HG03442 (cell line): ENCODE results near the gene AHRR.
"Not testable (repeated sequence)": the region's sequence is repeated elsewhere in the genome, so short reads cannot be mapped to it uniquely, and the experiment has no call there.

Experiments
- ATAC-seq: cut with Tn5 transposase; IDR thresholded peaks from one replicate; pipeline ENCODE4 v1.9.1; 2021; ENCODE audit warnings: mild to moderate bottlenecking, moderate library complexity; ENCODE audit not compliant: unreplicated experiment

Gene AHRR

DNA sequence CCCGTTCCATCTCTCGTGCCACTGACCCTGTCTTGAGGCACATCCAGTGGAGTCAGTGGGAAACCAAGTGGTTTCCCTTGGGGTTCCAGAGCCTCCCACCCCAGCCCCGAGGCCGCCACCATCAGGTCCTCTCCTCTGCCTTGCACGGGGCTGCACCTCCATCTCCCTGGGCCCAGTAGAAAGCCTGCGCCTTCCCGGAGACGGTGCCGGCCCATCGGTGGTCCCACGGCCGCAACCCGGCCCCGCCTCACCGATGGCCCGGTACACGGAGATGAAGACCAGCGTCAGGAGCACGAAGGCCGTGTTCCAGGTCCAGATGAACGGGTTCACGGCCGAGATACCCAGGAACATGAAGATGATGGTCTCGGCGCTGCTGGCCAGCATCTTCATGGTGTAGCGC lies 161.5 kb downstream of the AHRR start:
- no peak for ATAC-seq

- no peak for ATAC-seq
Observed at GRCh38 chr5:483434-484140, 162.1 kb downstream of the AHRR start.

GRCh38 chr5:484556-484955 lies 163.0 kb downstream of the AHRR start:
- no peak for ATAC-seq

GRCh38 chr5:485113-485945 lies 163.8 kb downstream of the AHRR start:
- no peak for ATAC-seq

GRCh38 chr5:485946-486491 lies 164.5 kb downstream of the AHRR start:
- ATAC-seq, result no peak

DNA sequence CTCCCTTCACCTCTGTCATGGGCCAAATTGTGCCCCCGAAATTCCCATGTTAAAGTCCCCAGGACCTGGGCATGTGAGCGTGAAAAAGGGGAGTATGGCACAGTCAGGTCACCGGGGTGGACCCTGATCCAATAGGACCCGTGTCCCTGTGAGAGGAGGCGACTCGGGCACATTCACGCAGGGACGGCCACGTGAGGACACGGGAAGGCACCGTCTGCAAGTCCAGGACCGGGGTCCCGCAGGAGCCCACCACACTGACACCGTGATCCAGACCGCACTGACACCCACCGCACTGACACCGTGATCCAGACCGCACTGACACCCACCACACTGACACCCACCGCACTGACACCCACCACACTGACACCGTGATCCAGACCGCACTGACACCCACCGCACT lies 165.1 kb downstream of the AHRR start:
- ATAC-seq, result not testable (repeated sequence)
